HL-60 (cell line): ENCODE results near the gene DOP1B.

Source experiments
- GABPA ChIP-seq: IDR thresholded peaks from 2 replicates; pipeline ENCODE4 v1.6.1; 2012; ENCODE audit warnings: low read depth
- POLR2AphosphoS5 ChIP-seq: IDR thresholded peaks from 2 replicates; pipeline ENCODE4 v1.6.1; 2012; ENCODE audit warnings: low read depth
- REST ChIP-seq: IDR thresholded peaks from 2 replicates; pipeline ENCODE4 v1.6.1; 2012; ENCODE audit warnings: low read depth; ENCODE audit not compliant: insufficient replicate concordance
- TF ChIP-seq, protein P1 (sequence below): IDR thresholded peaks from one replicate; pipeline ENCODE4 v1.5.1; 2011; ENCODE audit warnings: low read length, control low read depth, inconsistent platforms; ENCODE audit not compliant: insufficient read depth

GRCh38 chr21:36171741-36172331 is 15.2 kb downstream of the DOP1B start:
- TF ChIP-seq, protein P1, sequence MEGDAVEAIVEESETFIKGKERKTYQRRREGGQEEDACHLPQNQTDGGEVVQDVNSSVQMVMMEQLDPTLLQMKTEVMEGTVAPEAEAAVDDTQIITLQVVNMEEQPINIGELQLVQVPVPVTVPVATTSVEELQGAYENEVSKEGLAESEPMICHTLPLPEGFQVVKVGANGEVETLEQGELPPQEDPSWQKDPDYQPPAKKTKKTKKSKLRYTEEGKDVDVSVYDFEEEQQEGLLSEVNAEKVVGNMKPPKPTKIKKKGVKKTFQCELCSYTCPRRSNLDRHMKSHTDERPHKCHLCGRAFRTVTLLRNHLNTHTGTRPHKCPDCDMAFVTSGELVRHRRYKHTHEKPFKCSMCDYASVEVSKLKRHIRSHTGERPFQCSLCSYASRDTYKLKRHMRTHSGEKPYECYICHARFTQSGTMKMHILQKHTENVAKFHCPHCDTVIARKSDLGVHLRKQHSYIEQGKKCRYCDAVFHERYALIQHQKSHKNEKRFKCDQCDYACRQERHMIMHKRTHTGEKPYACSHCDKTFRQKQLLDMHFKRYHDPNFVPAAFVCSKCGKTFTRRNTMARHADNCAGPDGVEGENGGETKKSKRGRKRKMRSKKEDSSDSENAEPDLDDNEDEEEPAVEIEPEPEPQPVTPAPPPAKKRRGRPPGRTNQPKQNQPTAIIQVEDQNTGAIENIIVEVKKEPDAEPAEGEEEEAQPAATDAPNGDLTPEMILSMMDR: no peak
- TF ChIP-seq REST (no peak), POLR2AphosphoS5 (no peak), GABPA (no peak)
